ENCODE results near the gene OOSP1. TPM values are rescaled to one million over a fixed set of nuclear protein-coding genes. Genes with fewer than 3 reads are reported as not detected.
"Not testable (repeated sequence)": the region's sequence is repeated elsewhere in the genome, so short reads cannot be mapped to it uniquely, and the experiment has no call there.

Gene OOSP1
- total and polyA plus RNA-seq, 10 donors: not detected

DNA sequence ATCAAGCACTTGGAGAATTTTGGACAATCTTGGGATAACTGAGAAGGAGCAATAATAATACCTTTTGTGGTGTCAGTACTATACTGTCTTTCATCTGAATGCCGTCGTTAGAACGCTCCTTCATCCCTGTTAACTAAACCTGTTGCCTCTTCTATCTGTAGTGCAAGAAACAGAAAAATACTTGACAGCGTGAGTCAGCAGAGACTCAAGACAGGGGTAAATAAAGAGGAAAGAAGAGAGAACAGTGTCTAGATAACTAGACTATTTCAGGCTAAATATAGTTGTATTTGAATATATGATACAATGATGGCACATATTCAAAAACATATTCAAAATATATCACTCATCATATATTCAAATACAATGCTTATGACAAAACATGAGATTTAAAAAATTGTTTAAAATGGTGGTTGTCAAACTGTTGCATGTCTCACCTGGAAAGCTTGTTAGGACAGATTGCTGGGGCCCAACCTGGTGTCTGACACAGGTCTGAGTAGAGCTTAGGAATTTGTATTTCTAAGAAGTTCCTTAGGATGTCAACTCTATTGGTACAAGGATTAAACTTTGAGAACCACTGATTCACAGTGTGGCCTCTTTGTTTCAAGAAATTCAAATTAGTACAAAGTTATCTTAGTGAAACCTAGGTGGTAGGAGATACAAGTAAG, 43.0 kb downstream of the OOSP1 start:
- intact Hi-C loops (cut with DNase I; ENCODE audit: low total_unique reads): no loop called here
- DNase-seq: no peak
- Histone ChIP-seq H3K4me3 (no peak overlapping the region), H3K4me1 (no peaks in the 10 kb centered on the region), H3K27ac (no peak overlapping the region), H3K9me3 (no peaks in the 10 kb centered on the region), H3K27me3 (replicated peaks in 1 of 7) (no peaks in the 10 kb centered on the region), H3K36me3 (no peaks in the 10 kb centered on the region)
- WGBS, 5 donors: 94 to 98% (median 97%) methylated on average over 4 of the region's 4 CpGs
- TF ChIP-seq, protein P1, sequence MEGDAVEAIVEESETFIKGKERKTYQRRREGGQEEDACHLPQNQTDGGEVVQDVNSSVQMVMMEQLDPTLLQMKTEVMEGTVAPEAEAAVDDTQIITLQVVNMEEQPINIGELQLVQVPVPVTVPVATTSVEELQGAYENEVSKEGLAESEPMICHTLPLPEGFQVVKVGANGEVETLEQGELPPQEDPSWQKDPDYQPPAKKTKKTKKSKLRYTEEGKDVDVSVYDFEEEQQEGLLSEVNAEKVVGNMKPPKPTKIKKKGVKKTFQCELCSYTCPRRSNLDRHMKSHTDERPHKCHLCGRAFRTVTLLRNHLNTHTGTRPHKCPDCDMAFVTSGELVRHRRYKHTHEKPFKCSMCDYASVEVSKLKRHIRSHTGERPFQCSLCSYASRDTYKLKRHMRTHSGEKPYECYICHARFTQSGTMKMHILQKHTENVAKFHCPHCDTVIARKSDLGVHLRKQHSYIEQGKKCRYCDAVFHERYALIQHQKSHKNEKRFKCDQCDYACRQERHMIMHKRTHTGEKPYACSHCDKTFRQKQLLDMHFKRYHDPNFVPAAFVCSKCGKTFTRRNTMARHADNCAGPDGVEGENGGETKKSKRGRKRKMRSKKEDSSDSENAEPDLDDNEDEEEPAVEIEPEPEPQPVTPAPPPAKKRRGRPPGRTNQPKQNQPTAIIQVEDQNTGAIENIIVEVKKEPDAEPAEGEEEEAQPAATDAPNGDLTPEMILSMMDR (IDR thresholded peaks at IDR 0.05 in 8 of 11, conservative IDR thresholded peaks at IDR 0.05 in 3 of 11): no peak
- TF ChIP-seq POLR2A (IDR thresholded peaks at IDR 0.05) (no peak), POLR2AphosphoS5 (IDR thresholded peaks at IDR 0.05) (no peak)

DNA sequence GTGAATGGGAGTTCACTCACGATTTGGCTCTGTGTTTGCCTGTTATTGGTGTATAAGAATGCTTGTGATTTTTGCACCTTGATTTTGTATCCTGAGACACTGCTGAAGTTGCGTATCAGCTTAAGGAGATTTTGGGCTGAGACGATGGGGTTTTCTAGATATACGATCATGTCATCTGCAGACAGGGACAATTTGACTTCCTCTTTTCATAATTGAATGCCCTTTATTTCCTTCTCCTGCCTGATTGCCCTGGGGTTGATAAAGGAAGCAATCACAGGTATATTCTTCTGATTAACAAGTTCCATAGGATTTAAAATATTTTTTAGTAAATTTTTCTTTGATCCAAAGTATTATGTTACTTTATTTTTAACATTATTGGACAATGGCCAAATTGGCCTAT, 43.8 kb downstream of the OOSP1 start:
- H3K27ac ChIP-seq; H3K4me3 ChIP-seq; H3K4me1 ChIP-seq; H3K27me3 ChIP-seq (replicated peaks in 1 of 7); H3K36me3 ChIP-seq; DNase-seq; intact Hi-C loops (cut with DNase I; ENCODE audit: low total_unique reads); H3K9me3 ChIP-seq: not testable (repeated sequence)
- WGBS, 5 donors: 38 to 49% (median 43%) methylated on average over 4 of the region's 4 CpGs

DNA sequence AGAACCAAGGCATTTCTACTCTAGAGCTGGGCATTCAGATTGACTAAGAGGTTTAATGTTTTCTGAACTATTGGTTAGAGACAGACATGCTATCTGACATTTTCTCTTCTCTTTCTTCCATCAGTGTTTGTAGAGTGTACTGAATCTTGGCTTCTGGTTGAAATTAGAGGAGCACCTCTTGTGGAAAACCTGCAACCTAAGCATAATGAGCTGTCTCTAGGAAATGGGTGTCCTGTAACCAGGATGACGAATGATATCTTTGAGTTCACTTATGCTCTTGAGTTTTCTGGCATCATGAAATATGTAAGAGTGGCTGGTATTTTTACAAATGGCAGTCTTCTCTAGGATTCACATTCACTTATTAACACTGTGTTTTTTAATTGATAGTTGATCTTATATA, 45.0 kb downstream of the OOSP1 start:
- WGBS, 5 donors: 69 to 85% (median 74%) methylated on average over 1 of the region's 1 CpG
- intact Hi-C loops (cut with DNase I; ENCODE audit: low total_unique reads): no loop called here
- TF ChIP-seq, protein P1 (IDR thresholded peaks at IDR 0.05 in 8 of 11, conservative IDR thresholded peaks at IDR 0.05 in 3 of 11): no peak
- TF ChIP-seq POLR2A (IDR thresholded peaks at IDR 0.05) (no peak), POLR2AphosphoS5 (IDR thresholded peaks at IDR 0.05) (no peak)
- H3K4me3 ChIP-seq: no peak overlapping the region
- DNase-seq: no peak
- H3K4me1 ChIP-seq: no peaks in the 10 kb centered on the region
- no peak overlapping the region for H3K27ac ChIP-seq
- no peaks in the 10 kb centered on the region for H3K36me3 ChIP-seq
- H3K9me3 ChIP-seq: no peaks in the 10 kb centered on the region
- H3K27me3 ChIP-seq (replicated peaks in 1 of 7): no peaks in the 10 kb centered on the region

DNA sequence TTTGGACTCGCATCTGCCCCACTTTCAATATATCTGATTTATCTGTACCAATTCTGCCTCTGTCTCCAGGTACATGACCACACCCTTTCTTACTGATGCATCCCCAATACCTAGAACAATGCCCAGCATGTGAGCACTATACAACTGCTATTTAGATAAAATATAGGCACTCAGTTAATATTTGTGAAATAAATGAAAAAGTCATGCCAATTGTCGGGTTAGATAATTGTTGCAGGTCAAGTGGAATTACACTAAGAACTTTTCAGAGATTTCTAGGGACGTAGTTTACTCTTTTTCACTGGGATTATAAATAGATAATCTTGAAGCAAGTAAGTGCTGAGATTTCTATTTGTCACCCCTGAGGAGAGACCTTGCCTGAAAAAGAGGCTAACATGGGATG, 46.1 kb downstream of the OOSP1 start:
- TF ChIP-seq POLR2AphosphoS5 (IDR thresholded peaks at IDR 0.05): no peak
- TF ChIP-seq, protein P1 (IDR thresholded peaks at IDR 0.05 in 8 of 11, conservative IDR thresholded peaks at IDR 0.05 in 3 of 11): no peak
- no peak for TF ChIP-seq POLR2A (IDR thresholded peaks at IDR 0.05)
- peaks cover 0 to 7% (median 1%) of the 10 kb centered on the region in 8 donors for H3K9me3 ChIP-seq
- WGBS, 5 donors: 84 to 95% (median 90%) methylated on average over 3 of the region's 3 CpGs
- H3K27me3 ChIP-seq (replicated peaks in 1 of 7): no peaks in the 10 kb centered on the region
- intact Hi-C loops (cut with DNase I; ENCODE audit: low total_unique reads): no loop called here
- H3K4me3 ChIP-seq: no peak overlapping the region
- DNase-seq: no peak
- no peak overlapping the region for H3K27ac ChIP-seq
- no peaks in the 10 kb centered on the region for H3K4me1 ChIP-seq
- H3K36me3 ChIP-seq: no peaks in the 10 kb centered on the region
